Measurements from ENCODE around the gene RERE.

The RERE gene

DNA sequence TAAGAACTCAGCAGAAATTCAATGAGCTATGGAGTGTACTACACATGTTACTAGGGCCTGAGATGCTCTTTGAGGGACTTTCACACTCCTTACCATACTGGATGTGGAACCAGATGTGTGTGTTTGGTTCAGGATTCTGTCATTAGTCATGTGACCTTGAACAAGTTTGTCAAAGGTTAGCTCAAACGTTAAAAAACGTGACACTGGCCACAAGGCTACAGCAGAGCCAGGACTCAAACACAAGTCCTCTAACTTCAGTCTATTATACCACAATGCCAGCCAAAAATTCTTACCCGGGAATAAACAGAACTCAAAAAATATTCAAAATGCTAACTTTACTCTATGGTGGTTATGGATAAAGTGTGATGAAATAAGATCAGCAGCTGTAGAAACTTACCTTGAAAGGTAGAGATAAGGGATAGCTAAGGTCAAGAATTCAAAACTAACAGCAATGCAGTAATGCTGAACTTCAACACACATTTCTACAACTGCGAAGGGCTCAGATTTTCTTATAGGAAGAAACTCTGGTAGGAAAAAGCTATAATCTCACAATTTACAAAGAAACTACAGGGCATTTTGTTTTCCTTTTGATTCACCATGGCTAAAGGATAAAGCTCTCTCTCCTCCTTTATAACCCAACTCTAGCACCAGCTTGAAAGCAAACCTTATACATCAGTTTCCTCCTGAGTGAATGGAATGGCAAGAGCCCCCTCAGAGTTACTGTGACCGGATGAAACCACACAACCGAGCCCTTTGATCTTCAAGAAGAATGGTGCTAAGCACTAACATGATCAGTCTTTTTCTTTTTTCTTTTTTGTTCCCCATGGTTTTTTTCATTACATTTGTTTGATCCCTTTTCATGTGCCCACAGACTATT lies 265.6 kb downstream of the RERE start:
- H3K4me3 ChIP-seq (ENCODE audit: low read length) = no peak overlapping the region
- DNase-seq (ENCODE audit: low read depth, low spot score) = peak; percentile 65

DNA sequence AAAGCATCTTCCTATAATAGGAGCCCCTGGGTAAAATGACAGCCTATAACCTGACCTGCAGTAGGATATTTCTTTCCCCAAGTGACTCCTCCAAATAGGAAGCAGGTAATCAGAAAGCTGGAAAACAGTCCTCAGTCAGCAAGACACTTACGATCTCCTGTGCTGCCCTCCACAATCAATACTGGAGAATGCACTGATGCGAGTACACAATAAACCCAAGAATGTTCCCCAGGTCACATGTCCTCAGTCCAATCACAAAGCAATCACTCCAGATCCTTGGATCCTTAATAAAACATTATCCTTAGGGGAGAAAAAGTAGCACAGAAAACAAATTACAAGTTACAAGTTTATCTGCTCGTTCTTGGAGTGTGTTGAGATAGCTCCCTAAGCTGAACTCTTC lies 266.4 kb downstream of the RERE start:
- DNase-seq (ENCODE audit: low read depth, low spot score) = no peak
- H3K4me3 ChIP-seq (ENCODE audit: low read length) = no peak overlapping the region

GRCh38 chr1:8547791-8548190 lies 269.6 kb downstream of the RERE start:
- no peak overlapping the region for H3K4me3 ChIP-seq (ENCODE audit: low read length)
- no peak for DNase-seq (ENCODE audit: low read depth, low spot score)

GRCh38 chr1:8545078-8545477 lies 272.4 kb downstream of the RERE start:
- DNase-seq (ENCODE audit: low read depth, low spot score) = no peak
- no peak overlapping the region for H3K4me3 ChIP-seq (ENCODE audit: low read length)

DNA sequence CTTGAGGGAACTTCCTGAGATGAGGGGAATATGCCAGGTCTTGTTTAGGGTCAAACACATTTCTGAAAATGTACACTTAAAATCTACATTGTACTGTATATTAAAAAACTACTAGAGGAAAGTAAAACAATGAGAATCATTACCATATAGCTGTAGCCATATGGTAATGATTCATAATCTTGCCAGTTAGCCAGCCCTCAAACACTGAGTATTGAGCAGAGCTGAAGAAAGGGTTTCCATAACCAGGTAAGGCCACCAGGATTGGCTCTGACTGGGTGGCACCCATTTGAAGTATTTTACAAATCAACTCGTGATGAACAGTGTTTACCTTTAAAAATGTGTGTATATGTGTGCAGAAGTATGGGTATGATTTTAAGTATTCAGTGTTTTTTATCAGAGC lies 272.8 kb downstream of the RERE start:
- no peak overlapping the region for H3K4me3 ChIP-seq (ENCODE audit: low read length)
- DNase-seq (ENCODE audit: low read depth, low spot score) = no peak

GRCh38 chr1:8543965-8544364 lies 273.5 kb downstream of the RERE start:
- no peak overlapping the region for H3K4me3 ChIP-seq (ENCODE audit: low read length)

GRCh38 chr1:8541961-8542521 lies 275.4 kb downstream of the RERE start:
- DNase-seq (ENCODE audit: low read depth, low spot score) = no peak
- H3K4me3 ChIP-seq (ENCODE audit: low read length) = no peak overlapping the region

More at GRCh38 chr1:8543965-8544364, 273.5 kb downstream of the RERE start:
- DNase-seq (ENCODE audit: low read depth, low spot score) = no peak

GRCh38 chr1:8540971-8541370 lies 276.5 kb downstream of the RERE start:
- no peak overlapping the region for H3K4me3 ChIP-seq (ENCODE audit: low read length)
- DNase-seq (ENCODE audit: low read depth, low spot score) = no peak

DNA sequence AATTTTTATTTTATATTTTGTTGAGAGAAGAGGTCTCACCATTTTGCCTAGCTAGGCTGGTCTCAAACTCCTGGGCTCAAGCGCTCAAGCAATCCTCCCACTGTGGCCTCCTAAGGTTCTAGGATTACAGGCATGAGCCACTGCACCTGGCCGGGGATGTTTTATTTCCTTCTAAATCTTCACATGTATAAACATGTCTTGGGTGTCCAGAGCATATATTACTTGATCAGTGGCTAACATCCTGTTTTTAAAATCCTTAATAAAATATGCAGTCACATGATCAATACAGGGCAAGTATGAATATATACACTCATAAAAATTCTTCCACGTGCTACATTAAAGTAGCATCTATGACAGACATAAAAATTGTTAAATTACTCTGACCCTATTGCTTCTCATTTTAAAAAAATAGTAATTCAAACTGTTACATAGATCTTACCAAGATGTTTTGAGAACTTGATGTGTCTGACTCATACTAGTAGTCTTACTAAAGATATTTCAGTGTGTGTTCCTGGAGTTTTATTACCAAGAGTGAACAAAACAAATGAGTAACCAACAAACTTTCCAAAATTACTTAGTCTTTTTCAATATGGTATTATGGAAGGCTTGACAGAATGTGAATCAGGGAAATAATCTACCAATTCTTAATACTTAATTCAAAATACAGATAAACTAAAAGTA lies 277.0 kb downstream of the RERE start:
- DNase-seq (ENCODE audit: low read depth, low spot score) = no peak
- no peak overlapping the region for H3K4me3 ChIP-seq (ENCODE audit: low read length)

GRCh38 chr1:8539683-8540082 lies 277.8 kb downstream of the RERE start:
- no peak for DNase-seq (ENCODE audit: low read depth, low spot score)
- H3K4me3 ChIP-seq (ENCODE audit: low read length) = no peak overlapping the region

GRCh38 chr1:8538502-8538901 lies 278.9 kb downstream of the RERE start:
- no peak overlapping the region for H3K4me3 ChIP-seq (ENCODE audit: low read length)
- no peak for DNase-seq (ENCODE audit: low read depth, low spot score)

DNA sequence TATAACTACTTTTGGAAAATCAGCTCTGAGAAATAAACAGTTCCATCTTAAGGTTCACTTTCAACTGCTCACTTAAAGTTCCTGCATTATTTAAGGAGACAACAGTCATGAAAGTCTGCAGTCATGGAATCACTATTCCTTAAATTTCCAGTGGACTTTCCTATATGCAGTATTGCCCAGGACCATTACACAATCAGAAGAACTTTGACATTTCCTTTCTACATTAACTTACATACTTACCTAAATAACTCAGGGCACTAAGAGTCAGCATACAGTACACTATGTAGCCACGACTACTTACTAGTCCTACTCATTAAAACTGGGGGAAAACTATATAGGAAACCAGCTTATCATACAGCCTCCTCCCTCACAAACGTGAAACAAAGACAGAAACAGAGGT lies 279.4 kb downstream of the RERE start:
- H3K4me3 ChIP-seq (ENCODE audit: low read length) = no peak overlapping the region
- DNase-seq (ENCODE audit: low read depth, low spot score) = no peak

- DNase-seq (ENCODE audit: low read depth, low spot score) = no peak
- H3K4me3 ChIP-seq (ENCODE audit: low read length) = no peak overlapping the region
Observed at GRCh38 chr1:8536515-8536914, 280.9 kb downstream of the RERE start.

DNA sequence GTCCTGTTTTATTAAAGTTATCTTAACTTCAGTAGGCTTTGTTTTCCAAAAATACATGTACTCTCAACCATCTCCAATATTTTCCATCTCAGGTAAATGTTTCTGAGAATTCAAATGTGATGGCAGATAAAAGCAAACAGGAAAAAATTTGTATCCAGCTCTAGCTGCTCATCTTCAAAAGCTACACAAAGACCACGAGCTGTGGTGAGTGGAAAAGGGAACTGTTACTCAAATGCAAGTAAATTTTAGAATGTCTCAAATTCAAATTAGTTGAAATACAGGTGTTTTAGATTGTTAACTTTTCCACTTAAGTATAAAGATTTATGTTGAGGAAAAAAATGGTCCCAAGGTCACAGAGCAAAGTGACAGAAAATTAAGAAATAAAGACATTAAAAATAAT lies 283.5 kb downstream of the RERE start:
- no peak overlapping the region for H3K4me3 ChIP-seq (ENCODE audit: low read length)
- no peak for DNase-seq (ENCODE audit: low read depth, low spot score)

DNA sequence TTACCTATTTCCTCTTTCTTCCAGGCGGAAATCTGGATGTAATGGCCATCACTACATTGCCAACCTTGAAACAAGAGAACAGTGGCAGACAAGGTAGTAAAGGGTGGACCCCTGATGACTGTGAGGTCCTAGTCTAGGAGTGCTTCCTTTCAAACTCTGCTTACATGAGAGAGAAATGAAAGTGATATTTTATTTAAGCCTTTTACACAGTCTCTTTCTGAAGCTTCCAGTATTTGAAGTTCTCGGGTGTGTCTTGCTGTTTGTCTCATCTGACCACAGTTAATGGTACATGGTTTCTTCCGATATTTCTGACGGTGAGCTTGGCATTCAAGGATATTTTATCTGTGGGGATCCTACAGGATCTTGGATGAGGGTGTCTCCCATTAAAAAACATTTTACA lies 284.3 kb downstream of the RERE start:
- no peak overlapping the region for H3K4me3 ChIP-seq (ENCODE audit: low read length)
- DNase-seq (ENCODE audit: low read depth, low spot score) = no peak

GRCh38 chr1:8529901-8530300 lies 287.5 kb downstream of the RERE start:
- DNase-seq (ENCODE audit: low read depth, low spot score) = no peak
- no peak overlapping the region for H3K4me3 ChIP-seq (ENCODE audit: low read length)

DNA sequence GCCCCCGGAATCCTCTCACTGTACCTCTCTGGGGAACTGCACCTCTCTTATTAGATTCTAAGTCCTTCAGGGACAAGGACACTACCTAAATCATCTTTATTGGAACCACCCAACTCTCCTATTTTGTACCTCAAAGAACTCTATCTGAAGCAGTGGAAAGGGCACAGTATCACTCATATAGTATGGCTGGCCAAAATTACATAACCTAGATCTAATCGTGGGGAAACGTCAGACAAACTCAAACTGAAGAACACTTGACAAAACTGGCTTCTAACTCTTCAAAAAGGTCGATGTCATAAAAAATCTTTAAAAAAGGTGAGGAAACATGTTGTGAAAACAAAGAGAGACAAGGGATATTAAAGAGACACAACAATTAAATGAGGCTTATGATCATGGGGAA lies 289.5 kb downstream of the RERE start:
- no peak overlapping the region for H3K4me3 ChIP-seq (ENCODE audit: low read length)
- no peak for DNase-seq (ENCODE audit: low read depth, low spot score)

- peak overlapping the region; percentile 23 for H3K4me3 ChIP-seq (ENCODE audit: low read length)
- peak; percentile 69 for DNase-seq (ENCODE audit: low read depth, low spot score)
Observed at GRCh38 chr1:8525558-8526275, 291.7 kb downstream of the RERE start.

- no peak for DNase-seq (ENCODE audit: low read depth, low spot score)
- H3K4me3 ChIP-seq (ENCODE audit: low read length) = peak overlapping the region; percentile 23; the same call in 1 of the 2 replicates
Observed at GRCh38 chr1:8525216-8525557, 292.3 kb downstream of the RERE start.

DNA sequence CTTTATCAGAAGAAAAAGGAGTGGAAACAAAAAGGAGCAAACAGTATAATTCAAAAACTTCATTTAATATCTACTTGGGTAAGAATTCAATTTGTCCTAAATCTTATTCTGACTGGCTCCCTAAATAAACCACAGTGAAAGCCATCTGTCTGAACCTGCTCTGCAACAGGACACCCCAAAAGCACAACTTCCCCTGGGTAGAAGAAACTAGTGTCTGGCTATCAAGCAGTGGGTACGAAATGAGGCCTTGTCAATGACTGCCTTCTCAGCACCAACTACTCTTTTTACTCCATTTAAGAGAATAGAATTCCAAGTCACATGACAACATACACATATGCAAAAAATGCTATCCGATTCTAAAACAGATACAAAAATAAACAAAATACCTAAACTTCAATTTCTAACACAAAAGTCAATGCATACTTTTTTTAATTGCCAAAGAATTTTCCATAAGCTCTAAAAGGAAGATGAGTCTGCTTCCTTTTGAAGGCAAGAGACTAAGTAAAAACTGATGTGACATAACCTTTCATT lies 292.7 kb downstream of the RERE start:
- DNase-seq (ENCODE audit: low read depth, low spot score) = no peak
- H3K4me3 ChIP-seq (ENCODE audit: low read length) = no peak overlapping the region
